CD4-positive, alpha-beta memory T cell (primary cell): ENCODE measurements around the gene SRCIN1. TPM values are rescaled to one million over a fixed set of nuclear protein-coding genes. Genes with fewer than 3 reads are reported as not detected.
"Not testable (repeated sequence)": the region's sequence is repeated elsewhere in the genome, so short reads cannot be mapped to it uniquely, and the experiment has no call there.

Source experiments
- CTCF ChIA-PET: fragments of 350-600 bp; sonication (Branson Sonifier 250); formaldehyde crosslinking; loops from one replicate; lab custom pipeline; 2021; ENCODE audit warnings: inconsistent platforms; ENCODE audit not compliant: partially characterized antibody; lab: Charles Lee
- POLR2A ChIA-PET: fragments of 350-600 bp; sonication (Branson Sonifier 250); formaldehyde crosslinking; loops from one replicate; lab custom pipeline; 2021; ENCODE audit not compliant: partially characterized antibody; lab: Charles Lee
- DNase-seq, 5 donors: peaks; one replicate each; pipeline versions ENCODE4 v3.0.0 to v3.0.0-alpha.2; 2020 to 2022; ENCODE audit warnings: mixed read lengths in 1 of 5
- H3K27ac ChIP-seq: one replicate; pipeline ENCODE4 v1.7.0; 2013; ENCODE audit warnings: low read depth, low read length
- H3K27me3 ChIP-seq: 2 replicates; pipeline ENCODE4 v1.7.0; 2013; ENCODE audit warnings: mild to moderate bottlenecking, low read length, moderate library complexity; ENCODE audit not compliant: insufficient read depth
- H3K36me3 ChIP-seq: 2 replicates; pipeline ENCODE4 v1.7.0; 2013; ENCODE audit warnings: mild to moderate bottlenecking, low read length, moderate library complexity; ENCODE audit not compliant: insufficient read depth
- H3K4me1 ChIP-seq: 2 replicates; pipeline ENCODE4 v1.7.0; 2013; ENCODE audit warnings: mild to moderate bottlenecking, low read length, moderate library complexity; ENCODE audit not compliant: insufficient read depth
- H3K4me3 ChIP-seq, 2 donors: one replicate each; pipeline ENCODE4 v1.7.0; 2013; ENCODE audit warnings: low read length in 2 of 2, mild to moderate bottlenecking in 1 of 2
- H3K9me3 ChIP-seq, 2 donors: one replicate each; pipeline ENCODE4 v1.7.0; 2013; ENCODE audit warnings: low read length in 2 of 2, control low read depth in 1 of 2; ENCODE audit not compliant: control insufficient read depth in 1 of 2
- H3K27ac Mint-ChIP-seq, 7 donors: one replicate each; pipeline ENCODE4 v1.8.0; 2020 to 2021; ENCODE audit warnings: mixed read lengths in 7 of 7, mild to moderate bottlenecking in 6 of 7, inconsistent platforms in 3 of 7, moderate library complexity in 3 of 7
- H3K27me3 Mint-ChIP-seq, 2 donors: one replicate each; pipeline ENCODE4 v1.8.0; 2020 to 2021; ENCODE audit warnings: mixed read lengths in 2 of 2
- H3K36me3 Mint-ChIP-seq, 2 donors: one replicate each; pipeline ENCODE4 v1.8.0; 2020 to 2021; ENCODE audit warnings: mixed read lengths in 2 of 2, inconsistent platforms in 1 of 2, mild to moderate bottlenecking in 1 of 2
- H3K4me1 Mint-ChIP-seq, 4 donors: one replicate each; pipeline ENCODE4 v1.8.0; 2020 to 2021; ENCODE audit warnings: mixed read lengths in 4 of 4, mild to moderate bottlenecking in 1 of 4
- H3K4me3 Mint-ChIP-seq, 8 donors: one replicate each; pipeline ENCODE4 v1.8.0; 2020 to 2021; ENCODE audit warnings: mixed read lengths in 8 of 8, mild to moderate bottlenecking in 7 of 8, moderate library complexity in 6 of 8, inconsistent platforms in 3 of 8
- H3K9me3 Mint-ChIP-seq, 8 donors: one replicate each; pipeline ENCODE4 v1.8.0; 2020 to 2021; ENCODE audit warnings: mixed read lengths in 8 of 8, mild to moderate bottlenecking in 5 of 8, inconsistent platforms in 3 of 8, moderate library complexity in 1 of 8
- intact Hi-C: fragments of 100-400 bp; cut with micrococcal nuclease; formaldehyde crosslinking; loops from one replicate; pipeline ENCODE4 v1.15.1; 2023
- polyA plus RNA-seq, 2 donors: library from polyadenylated mRNA; unstranded; fragments of 300-500 nt; fragmentation: Illumina TruSeq; gene quantifications; one replicate each; pipeline ENCODE4 v1.2.3, GENCODE V29; 2021
- total RNA-seq, 2 experiments: library from RNA; stranded (reverse); gene quantifications; one replicate each; pipeline ENCODE4 v1.2.3, GENCODE V29; 2021

Gene SRCIN1
- total and polyA plus RNA-seq, 4 experiments from 2014 or later = 0.28 to 0.79 TPM; not detected in 2

- Histone ChIP-seq H3K36me3 (no peaks in the 10 kb centered on the region), H3K4me3 (no peak overlapping the region), H3K27ac (no peak overlapping the region), H3K27me3 (no peaks in the 10 kb centered on the region), H3K4me1 (peaks cover 3% of the 10 kb centered on the region), H3K9me3 (no peaks in the 10 kb centered on the region)
- intact Hi-C loops = loop anchor here (1.0 to 2.0 kb wide), 2 partner anchors 40 to 62 kb away; no protein-coding TSS in a partner anchor
- Mint-ChIP-seq H3K9me3 (no peaks in the 10 kb centered on the region), H3K4me3 (peak overlapping the region in 7 of 8 donors; percentile 17 to 71 (median 61)), H3K27ac (peak overlapping the region in 6 of 7 donors; percentile 12 to 76 (median 73)), H3K27me3 (no peaks in the 10 kb centered on the region), H3K36me3 (no peaks in the 10 kb centered on the region), H3K4me1 (peaks cover 4 to 13% (median 11%) of the 10 kb centered on the region in 4 donors)
- DNase-seq = peak in 1 of 5 donors; percentile 7
- POLR2A ChIA-PET = no interaction called here
- CTCF ChIA-PET = interaction anchor here (0.7 to 1.2 kb wide), 3 partner anchors 60 to 72 kb away, joined by 3 to 4 read pairs (median 3); no protein-coding TSS in a partner anchor
These were observed 120.6 kb downstream of the SRCIN1 start for GRCh38 chr17:38485146-38485468.

GRCh38 chr17:38484242-38485145, 121.3 kb downstream of the SRCIN1 start:
- peak in 4 of 5 donors; percentile 39 to 53 (median 45) for DNase-seq
- H3K4me3 Mint-ChIP-seq = peak overlapping the region in 5 of 8 donors; percentile 29 to 71 (median 61)
- H3K4me1 ChIP-seq, H3K27ac ChIP-seq, H3K27me3 ChIP-seq, POLR2A ChIA-PET, H3K9me3 Mint-ChIP-seq, H3K27me3 Mint-ChIP-seq, H3K4me3 ChIP-seq, H3K36me3 ChIP-seq, H3K9me3 ChIP-seq, H3K36me3 Mint-ChIP-seq: not testable (repeated sequence)
- H3K4me1 Mint-ChIP-seq = peaks cover 4 to 13% (median 11%) of the 10 kb centered on the region in 4 donors
- CTCF ChIA-PET = interaction anchor here (0.9 kb wide), 1 partner anchor 61 kb away, joined by 3 read pairs; no protein-coding TSS in a partner anchor
- peak overlapping the region in 5 of 7 donors; percentile 12 to 76 (median 68) for H3K27ac Mint-ChIP-seq
- intact Hi-C loops = loop anchor here (1.0 to 2.0 kb wide), 2 partner anchors 40 to 61 kb away; no protein-coding TSS in a partner anchor

GRCh38 chr17:38482700-38483043, 123.1 kb downstream of the SRCIN1 start:
- H3K27ac ChIP-seq, H3K9me3 ChIP-seq, H3K9me3 Mint-ChIP-seq, H3K4me3 ChIP-seq, intact Hi-C loops, POLR2A ChIA-PET, H3K27me3 ChIP-seq, CTCF ChIA-PET, H3K36me3 Mint-ChIP-seq, DNase-seq, H3K36me3 ChIP-seq, H3K27ac Mint-ChIP-seq, H3K4me3 Mint-ChIP-seq, H3K27me3 Mint-ChIP-seq, H3K4me1 ChIP-seq: not testable (repeated sequence)
- H3K4me1 Mint-ChIP-seq = peaks cover 4 to 13% (median 11%) of the 10 kb centered on the region in 4 donors

- H3K27ac ChIP-seq, H3K27me3 Mint-ChIP-seq, H3K4me3 ChIP-seq, H3K9me3 Mint-ChIP-seq, CTCF ChIA-PET, H3K27me3 ChIP-seq, H3K4me3 Mint-ChIP-seq, H3K36me3 ChIP-seq, POLR2A ChIA-PET, H3K27ac Mint-ChIP-seq, H3K4me1 ChIP-seq, H3K36me3 Mint-ChIP-seq, intact Hi-C loops, H3K9me3 ChIP-seq, DNase-seq: not testable (repeated sequence)
- peaks cover 4 to 13% (median 11%) of the 10 kb centered on the region in 4 donors for H3K4me1 Mint-ChIP-seq
These were observed 123.6 kb downstream of the SRCIN1 start for GRCh38 chr17:38482039-38482699.

Other genes with a start within 250 kb of the SRCIN1 start
- not detected for gene ARHGAP23, start 177.5 kb downstream of the SRCIN1 start, total RNA-seq
- gene ARHGAP23, start 177.5 kb downstream of the SRCIN1 start, polyA plus RNA-seq = under 1 TPM; 0.04 to 0.23 TPM
- gene EPOP, start 69.0 kb upstream of the SRCIN1 start, total RNA-seq = under 1 TPM; 0.09 to 0.25 TPM
- not detected for gene EPOP, start 69.0 kb upstream of the SRCIN1 start, polyA plus RNA-seq
- gene MLLT6, start 99.3 kb upstream of the SRCIN1 start, total RNA-seq = 100 to 1,000 TPM; 493 to 505 TPM
- gene MLLT6, start 99.3 kb upstream of the SRCIN1 start, polyA plus RNA-seq = 10 to 100 TPM in 1 of 2 donors, 1 to 10 TPM in 1; 3.0 to 14.1 TPM
- gene CISD3, start 124.4 kb upstream of the SRCIN1 start, total RNA-seq = 10 to 100 TPM; 12.5 to 13.5 TPM
- 10 to 100 TPM; 55.3 to 57.6 TPM for gene CISD3, start 124.4 kb upstream of the SRCIN1 start, polyA plus RNA-seq
- not detected for gene PCGF2, start 142.4 kb upstream of the SRCIN1 start, total RNA-seq
- not detected for gene PCGF2, start 142.4 kb upstream of the SRCIN1 start, polyA plus RNA-seq
- gene PSMB3, start 146.8 kb upstream of the SRCIN1 start, total RNA-seq = 10 to 100 TPM; 93.5 to 99.0 TPM
- gene PSMB3, start 146.8 kb upstream of the SRCIN1 start, polyA plus RNA-seq = 100 to 1,000 TPM; 391 to 517 TPM
- 10 to 100 TPM; 55.9 to 66.3 TPM for gene PIP4K2B, start 193.6 kb upstream of the SRCIN1 start, total RNA-seq
- 10 to 100 TPM; 10.2 to 16.6 TPM for gene PIP4K2B, start 193.6 kb upstream of the SRCIN1 start, polyA plus RNA-seq
- 10 to 100 TPM; 44.4 to 46.8 TPM for gene CWC25, start 219.4 kb upstream of the SRCIN1 start, total RNA-seq
- 1 to 10 TPM; 4.3 to 9.6 TPM for gene CWC25, start 219.4 kb upstream of the SRCIN1 start, polyA plus RNA-seq
- gene RPL23, start 247.8 kb upstream of the SRCIN1 start, total RNA-seq = 1,000 to 10,000 TPM; 1,511 to 1,572 TPM
- 1,000 to 10,000 TPM in 1 of 2 donors, 100 to 1,000 TPM in 1; 728 to 1,314 TPM for gene RPL23, start 247.8 kb upstream of the SRCIN1 start, polyA plus RNA-seq